ENCODE measurements around the gene ARHGAP8.
"Not testable (repeated sequence)": the region's sequence is repeated elsewhere in the genome, so short reads cannot be mapped to it uniquely, and the experiment has no call there.

Gene ARHGAP8

DNA sequence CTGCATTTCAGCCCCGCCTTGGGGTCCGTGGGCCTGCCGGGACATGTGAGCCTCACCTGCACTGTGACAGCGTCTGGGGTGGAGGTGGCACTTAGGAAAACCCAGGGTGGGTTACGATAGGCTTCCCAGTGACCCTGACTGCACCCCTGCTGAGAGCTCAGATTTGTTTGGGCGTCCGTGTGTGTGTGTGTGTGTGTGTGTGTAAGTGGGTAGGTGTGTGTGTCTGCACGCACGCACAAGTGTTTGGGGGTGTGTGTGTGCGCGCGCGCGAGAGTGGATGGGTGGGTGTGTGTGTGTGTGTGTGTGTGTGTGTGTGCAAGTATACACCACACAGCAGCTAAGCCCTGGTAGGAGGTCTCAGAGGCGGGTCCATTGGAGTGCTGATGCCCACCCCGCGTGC, 12.1 kb upstream of the ARHGAP8 start:
- Histone ChIP-seq H3K9ac (ENCODE audit: insufficient read length) (no peak overlapping the region), H3K9me3 (ENCODE audit: low read depth, low read length) (no peaks in the 10 kb centered on the region), H3K27ac (no peak overlapping the region), H3K4me3 (no peak overlapping the region), H3K36me3 (ENCODE audit: insufficient read depth, low read length) (no peaks in the 10 kb centered on the region)
- no peak for DNase-seq (ENCODE audit: low read depth, low spot score)
- TF ChIP-seq EZH2 (IDR thresholded peaks at IDR 0.05): no peak
- no peak for TF ChIP-seq POLR2AphosphoS5 (IDR thresholded peaks at IDR 0.05; ENCODE audit: borderline replicate concordance, low read depth, low read length)
- TF ChIP-seq FOXP2 (optimal IDR thresholded peaks at IDR 0.05; ENCODE audit: control extremely low read depth, extremely low read length, insufficient read depth): no peak

DNA sequence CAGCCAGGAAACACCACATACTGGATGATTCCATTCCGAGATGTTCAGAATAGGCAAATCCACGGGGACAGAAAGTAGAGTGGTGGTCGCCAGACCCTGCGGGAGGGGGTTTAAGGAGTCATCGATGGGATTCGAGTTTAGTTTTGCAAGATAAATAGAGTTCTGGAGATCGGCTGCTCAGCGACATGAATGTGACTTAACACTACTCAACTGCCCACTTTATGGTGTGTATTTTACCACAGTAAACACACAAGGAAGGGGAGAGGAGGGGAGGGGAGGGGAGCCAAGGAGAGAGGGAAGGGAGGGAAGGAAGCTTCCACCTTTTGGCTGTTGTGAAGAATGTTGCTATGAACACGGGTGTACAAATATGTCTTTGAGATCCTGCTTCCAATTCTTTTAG, 10.4 kb upstream of the ARHGAP8 start:
- Histone ChIP-seq H3K9ac (ENCODE audit: insufficient read length) (no peak overlapping the region), H3K4me3 (no peak overlapping the region), H3K27ac (no peak overlapping the region), H3K9me3 (ENCODE audit: low read depth, low read length) (no peaks in the 10 kb centered on the region), H3K36me3 (ENCODE audit: insufficient read depth, low read length) (no peaks in the 10 kb centered on the region)
- no peak for DNase-seq (ENCODE audit: low read depth, low spot score)
- TF ChIP-seq EZH2 (IDR thresholded peaks at IDR 0.05) (no peak), POLR2AphosphoS5 (IDR thresholded peaks at IDR 0.05; ENCODE audit: borderline replicate concordance, low read depth, low read length) (no peak), FOXP2 (optimal IDR thresholded peaks at IDR 0.05; ENCODE audit: control extremely low read depth, extremely low read length, insufficient read depth) (no peak)

DNA sequence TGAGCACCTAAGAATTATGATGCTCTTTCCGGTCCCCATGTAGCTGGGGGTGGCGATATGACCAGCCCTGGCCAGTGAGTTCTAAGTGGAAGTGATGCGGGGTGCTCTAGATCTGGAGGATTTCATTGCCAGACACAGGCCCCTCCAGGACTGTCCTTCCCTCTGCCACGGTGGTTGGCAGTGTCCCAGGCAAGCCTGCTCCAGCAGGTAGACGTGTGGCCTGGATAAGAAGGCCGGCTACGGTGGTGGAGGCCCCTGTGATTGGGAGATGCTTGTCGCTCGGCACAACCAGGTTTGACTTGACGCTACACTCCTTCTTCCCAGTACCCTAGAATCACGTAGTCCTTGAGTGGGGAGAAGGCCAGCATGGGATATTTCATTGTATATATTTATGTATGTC, 9.1 kb upstream of the ARHGAP8 start:
- Histone ChIP-seq H3K4me3 (no peak overlapping the region), H3K27ac (no peak overlapping the region), H3K9me3 (ENCODE audit: low read depth, low read length) (no peaks in the 10 kb centered on the region), H3K9ac (ENCODE audit: insufficient read length) (no peak overlapping the region), H3K36me3 (ENCODE audit: insufficient read depth, low read length) (no peaks in the 10 kb centered on the region)
- DNase-seq (ENCODE audit: low read depth, low spot score): no peak
- TF ChIP-seq FOXP2 (optimal IDR thresholded peaks at IDR 0.05; ENCODE audit: control extremely low read depth, extremely low read length, insufficient read depth): no peak
- no peak for TF ChIP-seq EZH2 (IDR thresholded peaks at IDR 0.05)
- no peak for TF ChIP-seq POLR2AphosphoS5 (IDR thresholded peaks at IDR 0.05; ENCODE audit: borderline replicate concordance, low read depth, low read length)

- Histone ChIP-seq H3K27ac (no peak overlapping the region), H3K36me3 (ENCODE audit: insufficient read depth, low read length) (no peaks in the 10 kb centered on the region), H3K4me3 (no peak overlapping the region), H3K9ac (ENCODE audit: insufficient read length) (no peak overlapping the region), H3K9me3 (ENCODE audit: low read depth, low read length) (no peaks in the 10 kb centered on the region)
- DNase-seq (ENCODE audit: low read depth, low spot score): no peak
- no peak for TF ChIP-seq FOXP2 (optimal IDR thresholded peaks at IDR 0.05; ENCODE audit: control extremely low read depth, extremely low read length, insufficient read depth)
- TF ChIP-seq POLR2AphosphoS5 (IDR thresholded peaks at IDR 0.05; ENCODE audit: borderline replicate concordance, low read depth, low read length): no peak
- no peak for TF ChIP-seq EZH2 (IDR thresholded peaks at IDR 0.05)
These were observed 8.6 kb upstream of the ARHGAP8 start for GRCh38 chr22:44743804-44744211.

- H3K9me3 ChIP-seq (ENCODE audit: low read depth, low read length): no peaks in the 10 kb centered on the region
- no peak overlapping the region for H3K9ac ChIP-seq (ENCODE audit: insufficient read length)
- H3K36me3 ChIP-seq (ENCODE audit: insufficient read depth, low read length): no peaks in the 10 kb centered on the region
- no peak overlapping the region for H3K27ac ChIP-seq
- no peak for TF ChIP-seq POLR2AphosphoS5 (IDR thresholded peaks at IDR 0.05; ENCODE audit: borderline replicate concordance, low read depth, low read length)
- no peak for TF ChIP-seq EZH2 (IDR thresholded peaks at IDR 0.05)
- no peak for TF ChIP-seq FOXP2 (optimal IDR thresholded peaks at IDR 0.05; ENCODE audit: control extremely low read depth, extremely low read length, insufficient read depth)
- H3K4me3 ChIP-seq: no peak overlapping the region
- DNase-seq (ENCODE audit: low read depth, low spot score): no peak
These were observed 6.3 kb upstream of the ARHGAP8 start for GRCh38 chr22:44745853-44746789.

GRCh38 chr22:44747784-44748127, 4.6 kb upstream of the ARHGAP8 start:
- DNase-seq (ENCODE audit: low read depth, low spot score); H3K36me3 ChIP-seq (ENCODE audit: insufficient read depth, low read length); H3K4me3 ChIP-seq; H3K27ac ChIP-seq; H3K9me3 ChIP-seq (ENCODE audit: low read depth, low read length); H3K9ac ChIP-seq (ENCODE audit: insufficient read length): not testable (repeated sequence)

DNA sequence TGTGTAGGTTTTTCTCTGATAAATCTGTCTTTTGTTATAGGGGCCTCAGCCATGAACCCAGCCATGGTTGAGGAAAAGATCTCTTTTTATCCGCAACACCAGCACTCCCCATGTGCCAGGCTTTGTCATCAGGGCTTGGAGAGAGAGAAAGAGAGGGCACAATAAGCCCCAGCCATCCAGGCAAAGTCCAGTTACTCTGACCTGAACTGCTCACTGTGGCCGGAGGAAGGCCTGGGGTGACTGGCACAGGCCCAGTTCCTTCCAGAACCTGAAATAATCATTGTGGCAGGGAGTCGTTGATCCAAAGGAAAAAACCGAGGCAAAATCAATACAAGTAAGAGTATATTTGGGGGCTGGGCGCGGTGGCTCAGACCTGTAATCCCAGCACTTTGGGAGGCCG, 3.9 kb upstream of the ARHGAP8 start:
- Histone ChIP-seq H3K27ac (no peak overlapping the region), H3K36me3 (ENCODE audit: insufficient read depth, low read length) (no peaks in the 10 kb centered on the region), H3K9ac (ENCODE audit: insufficient read length) (no peak overlapping the region), H3K4me3 (no peak overlapping the region), H3K9me3 (ENCODE audit: low read depth, low read length) (no peaks in the 10 kb centered on the region)
- DNase-seq (ENCODE audit: low read depth, low spot score): no peak
- no peak for TF ChIP-seq FOXP2 (optimal IDR thresholded peaks at IDR 0.05; ENCODE audit: control extremely low read depth, extremely low read length, insufficient read depth)
- no peak for TF ChIP-seq EZH2 (IDR thresholded peaks at IDR 0.05)
- no peak for TF ChIP-seq POLR2AphosphoS5 (IDR thresholded peaks at IDR 0.05; ENCODE audit: borderline replicate concordance, low read depth, low read length)

DNA sequence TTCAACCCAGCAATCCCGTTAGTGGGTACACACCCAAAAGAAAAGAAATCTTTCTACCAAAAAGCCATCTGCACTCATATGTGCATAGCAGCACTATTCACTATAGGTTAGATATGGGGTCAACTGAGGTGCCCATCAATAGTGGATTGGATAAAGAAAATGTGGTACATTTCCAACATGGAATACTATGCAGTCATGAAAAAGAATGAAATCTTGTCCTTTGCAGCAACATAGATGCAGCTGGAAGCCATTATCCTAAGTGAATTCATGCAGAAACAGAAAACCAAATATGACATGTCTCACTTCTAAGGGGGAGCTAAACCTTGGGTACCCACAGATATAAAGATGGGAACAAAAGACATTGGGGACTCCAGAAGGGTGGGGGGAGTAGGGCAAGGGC, 1.9 kb upstream of the ARHGAP8 start:
- Histone ChIP-seq H3K27ac (no peak overlapping the region), H3K36me3 (ENCODE audit: insufficient read depth, low read length) (no peaks in the 10 kb centered on the region), H3K4me3 (no peak overlapping the region), H3K9ac (ENCODE audit: insufficient read length) (no peak overlapping the region), H3K9me3 (ENCODE audit: low read depth, low read length) (no peaks in the 10 kb centered on the region)
- no peak for TF ChIP-seq FOXP2 (optimal IDR thresholded peaks at IDR 0.05; ENCODE audit: control extremely low read depth, extremely low read length, insufficient read depth)
- no peak for TF ChIP-seq EZH2 (IDR thresholded peaks at IDR 0.05)
- TF ChIP-seq POLR2AphosphoS5 (IDR thresholded peaks at IDR 0.05; ENCODE audit: borderline replicate concordance, low read depth, low read length): no peak
- no peak for DNase-seq (ENCODE audit: low read depth, low spot score)

Data from SK-N-MC (cell line).